ENCODE data around the gene RGS3.

DNA sequence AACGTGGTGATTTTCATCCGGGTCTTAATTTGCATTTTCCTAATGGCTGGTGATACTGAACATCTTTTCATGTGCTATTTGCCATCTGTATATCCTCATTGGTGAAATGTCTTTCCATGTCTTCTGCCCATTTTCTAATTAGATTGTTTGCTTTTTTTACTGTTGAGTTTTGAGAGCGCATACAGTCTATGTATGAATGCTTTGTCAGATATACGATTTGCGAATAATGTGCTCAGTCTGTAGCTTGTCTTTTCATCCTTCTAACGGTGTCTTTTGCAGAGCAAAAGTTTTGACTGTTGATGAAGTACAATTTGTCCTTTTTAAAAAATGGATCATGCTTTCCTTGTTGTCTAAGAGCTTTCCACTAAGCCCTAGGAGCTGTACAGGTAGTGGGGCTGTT lies 143.0 kb downstream of the RGS3 start:
- TF ChIP-seq, protein P1, sequence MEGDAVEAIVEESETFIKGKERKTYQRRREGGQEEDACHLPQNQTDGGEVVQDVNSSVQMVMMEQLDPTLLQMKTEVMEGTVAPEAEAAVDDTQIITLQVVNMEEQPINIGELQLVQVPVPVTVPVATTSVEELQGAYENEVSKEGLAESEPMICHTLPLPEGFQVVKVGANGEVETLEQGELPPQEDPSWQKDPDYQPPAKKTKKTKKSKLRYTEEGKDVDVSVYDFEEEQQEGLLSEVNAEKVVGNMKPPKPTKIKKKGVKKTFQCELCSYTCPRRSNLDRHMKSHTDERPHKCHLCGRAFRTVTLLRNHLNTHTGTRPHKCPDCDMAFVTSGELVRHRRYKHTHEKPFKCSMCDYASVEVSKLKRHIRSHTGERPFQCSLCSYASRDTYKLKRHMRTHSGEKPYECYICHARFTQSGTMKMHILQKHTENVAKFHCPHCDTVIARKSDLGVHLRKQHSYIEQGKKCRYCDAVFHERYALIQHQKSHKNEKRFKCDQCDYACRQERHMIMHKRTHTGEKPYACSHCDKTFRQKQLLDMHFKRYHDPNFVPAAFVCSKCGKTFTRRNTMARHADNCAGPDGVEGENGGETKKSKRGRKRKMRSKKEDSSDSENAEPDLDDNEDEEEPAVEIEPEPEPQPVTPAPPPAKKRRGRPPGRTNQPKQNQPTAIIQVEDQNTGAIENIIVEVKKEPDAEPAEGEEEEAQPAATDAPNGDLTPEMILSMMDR (IDR thresholded peaks at IDR 0.05) = no peak
- TF ChIP-seq POLR2A (IDR thresholded peaks at IDR 0.05) = no peak
